ENCODE measurements around the gene KCNK2.

DNA sequence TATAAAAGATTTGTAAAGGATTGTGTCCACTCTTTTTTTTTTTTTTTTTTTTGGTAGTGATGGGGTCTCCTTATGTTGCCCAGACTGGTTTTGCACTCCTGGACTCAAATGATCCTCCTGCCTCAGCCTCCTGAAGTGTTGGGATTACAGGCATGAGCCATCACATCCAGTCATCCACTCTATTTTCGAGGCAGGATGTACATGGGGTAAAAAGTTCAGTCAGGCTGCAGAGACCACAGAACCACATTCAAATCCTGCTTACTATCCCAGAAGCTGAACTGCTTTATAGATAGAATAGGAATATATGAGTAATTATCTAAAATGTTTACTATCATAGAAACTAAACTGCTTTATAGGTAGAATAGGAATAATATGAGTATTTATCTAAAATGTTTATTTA lies 26.0 kb upstream of the KCNK2 start:
- TF ChIP-seq POLR2AphosphoS5 (IDR thresholded peaks at IDR 0.05; ENCODE audit: borderline replicate concordance, low read depth, low read length) (no peak), EZH2 (IDR thresholded peaks at IDR 0.05) (no peak), FOXP2 (optimal IDR thresholded peaks at IDR 0.05; ENCODE audit: control extremely low read depth, extremely low read length, insufficient read depth) (no peak)

Measured in SK-N-MC (cell line).